Bronchial epithelial cell (primary cell): Measurements from ENCODE around the gene PANK4. TPM values are rescaled to one million over a fixed set of nuclear protein-coding genes. Genes with fewer than 3 reads are reported as not detected.
"Not testable (repeated sequence)": the region's sequence is repeated elsewhere in the genome, so short reads cannot be mapped to it uniquely, and the experiment has no call there.

ENCODE experiments used
- DNase-seq: peaks from one replicate; pipeline ENCODE4 v3.0.0-alpha.2; 2010; ENCODE audit warnings: low read depth
- FAIRE-seq: peaks from 2 replicates; lab custom pipeline; 2011; peaks lifted over from hg19 to GRCh38; lab: Jason Lieb, UNC
- H3K27me3 ChIP-seq: 2 replicates; pipeline ENCODE4 v1.5.1; 2011; ENCODE audit warnings: low read length; ENCODE audit not compliant: control insufficient read depth, insufficient read depth
- H3K36me3 ChIP-seq: 2 replicates; pipeline ENCODE4 v1.5.1; 2011; ENCODE audit warnings: low read length; ENCODE audit not compliant: control insufficient read depth, insufficient read depth
- H3K4me3 ChIP-seq: 2 replicates; pipeline ENCODE4 v1.5.1; 2011; ENCODE audit warnings: mild to moderate bottlenecking, low read depth, low read length, control low read depth
- CTCF ChIP-seq: IDR thresholded peaks from 2 replicates; pipeline ENCODE4 v1.5.1; 2011; ENCODE audit warnings: mild to moderate bottlenecking, moderate library complexity, low read length, control low read depth, inconsistent platforms; ENCODE audit not compliant: insufficient read depth, severe bottlenecking
- total RNA-seq: library from RNA; depleted of rRNA; stranded (reverse); fragments of >200 nt; gene quantifications from 2 replicates; pipeline ENCODE4 v1.2.1, GENCODE V29; 2014

The PANK4 gene
- total RNA-seq, 1 donor from 2014 or later: 29.2 TPM

DNA sequence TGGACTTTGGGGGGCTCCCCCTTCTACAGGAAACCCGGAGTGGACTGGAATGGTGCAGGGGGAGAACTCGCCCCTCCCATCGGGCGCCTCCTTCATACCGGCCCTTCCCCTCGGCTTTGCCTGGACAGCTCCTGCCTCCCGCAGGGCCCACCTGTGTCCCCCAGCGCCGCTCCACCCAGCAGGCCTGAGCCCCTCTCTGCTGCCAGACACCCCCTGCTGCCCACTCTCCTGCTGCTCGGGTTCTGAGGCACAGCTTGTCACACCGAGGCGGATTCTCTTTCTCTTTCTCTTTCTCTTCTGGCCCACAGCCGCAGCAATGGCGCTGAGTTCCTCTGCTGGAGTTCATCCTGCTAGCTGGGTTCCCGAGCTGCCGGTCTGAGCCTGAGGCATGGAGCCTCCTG lies 29.9 kb upstream of the PANK4 start, which contains the start of gene TNFRSF14:
TNFRSF14 (plus strand) TSS at position 95 of the 401 bp plus-strand sequence; CDS start at position 389, 294 bp downstream.
- H3K27me3 ChIP-seq: no peaks in the 10 kb centered on the region
- DNase-seq (no peak), FAIRE-seq (no peak)
- peak within 1 kb of the TSS; percentile 50 for H3K4me3 ChIP-seq
- H3K36me3 ChIP-seq: no peaks in the 10 kb centered on the region
- TF ChIP-seq CTCF: no peak

- no peak for TF ChIP-seq CTCF
- Histone ChIP-seq H3K4me3 (peak overlapping the region; percentile 50), H3K27me3 (no peaks in the 10 kb centered on the region), H3K36me3 (no peaks in the 10 kb centered on the region)
- DNase-seq (no peak), FAIRE-seq (no peak)
Observed at GRCh38 chr1:2555634-2556276, 29.4 kb upstream of the PANK4 start.

GRCh38 chr1:2554621-2555387 lies 28.4 kb upstream of the PANK4 start:
- peak; percentile 31 for TF ChIP-seq CTCF
- Histone ChIP-seq H3K27me3 (no peaks in the 10 kb centered on the region), H3K36me3 (no peaks in the 10 kb centered on the region), H3K4me3 (no peak overlapping the region)
- FAIRE-seq (no peak), DNase-seq (no peak)

DNA sequence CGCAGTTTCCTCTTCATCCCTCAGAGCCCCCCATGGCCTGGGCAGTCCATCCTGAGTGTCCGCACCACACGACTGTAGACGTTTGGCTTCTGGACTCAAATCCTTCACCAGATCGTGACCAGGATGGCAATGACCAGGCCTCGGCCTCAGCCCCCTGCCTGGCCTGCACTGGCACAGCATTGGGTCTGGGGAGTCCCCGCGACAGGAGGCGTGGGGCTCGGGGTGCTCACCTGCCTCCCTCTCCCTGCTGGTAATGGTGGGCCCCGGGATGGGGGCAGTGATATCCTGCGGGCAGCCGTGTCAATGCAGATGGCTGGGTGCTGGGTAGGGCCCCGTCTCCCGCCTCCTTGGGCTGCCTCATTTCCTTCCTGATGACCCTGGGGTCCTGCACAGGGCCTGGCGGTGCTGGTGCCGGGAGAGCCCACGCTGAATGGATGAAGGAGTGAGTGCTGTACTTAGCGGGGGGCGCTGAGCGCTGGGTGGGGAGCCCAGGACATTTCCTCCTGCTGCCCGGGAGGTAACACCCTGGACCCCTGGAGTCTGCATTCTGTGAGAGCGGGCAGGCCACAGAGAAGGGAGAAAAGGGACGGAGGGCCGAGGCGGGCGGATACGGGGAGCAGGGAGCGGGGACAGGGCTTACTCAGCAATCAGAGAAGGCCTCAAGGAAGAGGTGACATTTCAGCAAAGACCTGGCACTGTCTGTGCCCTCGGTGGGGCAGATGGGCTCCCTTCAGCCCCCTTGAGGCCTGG lies 27.6 kb upstream of the PANK4 start:
- no peaks in the 10 kb centered on the region for H3K27me3 ChIP-seq
- H3K36me3 ChIP-seq: no peaks in the 10 kb centered on the region
- FAIRE-seq (no peak), DNase-seq (no peak)
- TF ChIP-seq CTCF: no peak
- no peak overlapping the region for H3K4me3 ChIP-seq

DNA sequence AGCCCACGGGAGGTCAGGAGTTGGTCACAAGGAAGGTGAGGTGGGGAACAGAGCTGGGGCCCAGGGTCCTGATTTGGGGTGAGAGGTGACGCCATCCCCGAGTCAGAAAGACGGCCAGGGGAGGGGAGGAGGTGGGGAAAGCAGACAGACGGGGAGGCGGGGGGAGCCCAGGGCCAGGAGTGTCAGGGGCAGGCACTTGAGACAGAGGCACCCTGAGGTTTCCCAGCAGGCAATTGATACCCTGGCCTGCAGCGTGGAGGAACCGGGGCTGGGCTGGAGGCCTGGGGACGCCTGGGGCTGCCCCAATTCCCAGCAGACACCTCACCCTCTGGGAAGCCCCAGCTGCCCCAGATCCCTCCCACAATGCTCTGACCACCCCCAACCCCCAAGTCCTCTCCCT lies 26.7 kb upstream of the PANK4 start:
- not testable (repeated sequence) for DNase-seq, H3K27me3 ChIP-seq, H3K36me3 ChIP-seq, H3K4me3 ChIP-seq, FAIRE-seq

DNA sequence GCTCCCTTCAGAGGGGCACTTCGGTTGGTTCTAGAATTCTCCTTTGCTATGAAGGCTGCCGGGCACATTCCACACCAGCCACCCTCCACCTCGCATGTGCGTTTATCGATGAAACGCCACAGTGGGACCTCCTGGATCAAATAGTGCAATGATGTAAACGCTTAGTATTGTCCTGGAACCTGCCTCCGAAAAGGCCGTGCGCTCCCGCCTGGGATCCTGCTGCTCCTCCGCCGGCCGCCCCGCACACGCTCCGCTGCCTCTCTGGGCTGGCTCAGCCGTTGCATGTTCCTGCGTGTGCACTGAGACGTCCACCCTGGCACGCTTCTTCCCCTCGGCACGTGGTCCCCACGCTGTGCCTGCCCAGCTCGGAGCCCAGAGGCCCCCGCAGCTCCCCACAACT lies 25.8 kb upstream of the PANK4 start:
- no peak for FAIRE-seq
- Histone ChIP-seq H3K36me3 (no peaks in the 10 kb centered on the region), H3K27me3 (no peaks in the 10 kb centered on the region), H3K4me3 (no peak overlapping the region)
- no peak for DNase-seq
- no peak for TF ChIP-seq CTCF

DNA sequence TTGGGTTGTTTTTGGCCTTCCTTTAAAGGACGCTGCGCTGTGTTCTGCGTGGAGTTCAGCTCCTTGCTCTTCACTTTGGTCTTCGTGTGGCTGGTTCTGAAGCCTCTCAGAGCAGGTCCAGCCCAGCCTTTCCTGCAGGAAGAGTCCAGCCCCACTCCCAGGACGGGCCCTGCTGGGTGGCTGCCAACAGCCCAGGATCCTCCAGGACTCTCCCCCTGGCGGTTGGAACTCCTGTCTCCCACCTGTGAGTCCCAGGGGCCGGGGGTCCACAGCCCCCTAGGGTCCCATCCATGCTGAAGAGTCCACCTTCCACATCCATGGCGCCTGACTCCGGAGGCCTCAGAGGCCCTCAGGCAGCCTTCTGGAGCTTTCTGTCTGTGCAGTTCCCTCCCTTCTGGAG lies 25.1 kb upstream of the PANK4 start:
- H3K4me3 ChIP-seq, H3K27me3 ChIP-seq, H3K36me3 ChIP-seq, DNase-seq, FAIRE-seq: not testable (repeated sequence)

DNA sequence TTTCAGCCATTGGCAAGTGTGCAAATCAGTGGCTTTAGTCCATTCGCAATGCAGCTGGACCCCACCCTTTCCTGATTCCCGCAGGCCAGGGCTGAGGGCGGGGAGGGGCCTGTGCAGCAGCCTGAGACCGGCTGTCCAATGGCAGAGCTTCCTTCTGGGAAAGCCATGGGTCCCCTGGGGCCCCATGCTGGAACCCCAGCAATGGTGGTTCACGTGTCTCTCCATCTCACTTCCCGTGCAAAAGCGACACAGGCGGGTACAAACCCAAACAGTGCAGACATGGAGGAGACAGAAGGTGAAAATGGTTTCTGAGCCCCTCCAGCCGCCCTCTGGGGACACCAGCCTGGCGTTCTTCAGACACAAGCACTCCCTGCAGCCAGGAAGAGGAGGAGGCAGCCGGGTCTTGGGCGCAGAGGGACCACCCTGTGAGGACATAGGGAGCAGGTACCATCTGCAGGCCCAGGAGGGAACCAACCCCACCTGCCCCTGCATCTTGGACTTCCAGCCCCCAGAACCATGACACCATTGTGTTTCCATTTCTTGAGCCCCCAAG lies 24.0 kb upstream of the PANK4 start:
- not testable (repeated sequence) for H3K27me3 ChIP-seq, H3K36me3 ChIP-seq, H3K4me3 ChIP-seq, FAIRE-seq, DNase-seq
